ENCODE data around the gene ZNF598. TPM values are rescaled to one million over a fixed set of nuclear protein-coding genes. Genes with fewer than 3 reads are reported as not detected.

The ZNF598 gene
- total RNA-seq, 6 experiments from 2014 or later = 37.1 to 48.1 (median 40.7) TPM

- TF ChIP-seq CTCF (IDR thresholded peaks at IDR 0.05) = no peak
- H3K27me3 Mint-ChIP-seq (ENCODE audit: insufficient read depth) = peaks cover 8% of the 10 kb centered on the region
- H3K9me3 Mint-ChIP-seq = no peaks in the 10 kb centered on the region
- peaks cover 4% of the 10 kb centered on the region for H3K4me1 Mint-ChIP-seq (ENCODE audit: low read depth)
- DNase-seq = no peak
- H3K4me3 Mint-ChIP-seq = no peak overlapping the region
- no peaks in the 10 kb centered on the region for H3K36me3 Mint-ChIP-seq (ENCODE audit: low read depth)
- no peak overlapping the region for H3K27ac Mint-ChIP-seq
Measured at GRCh38 chr16:1977875-1978268, 31.7 kb downstream of the ZNF598 start.

GRCh38 chr16:1976951-1977874 is 32.4 kb downstream of the ZNF598 start:
- TF ChIP-seq CTCF (IDR thresholded peaks at IDR 0.05) = no peak
- peaks cover 7% of the 10 kb centered on the region for H3K4me1 Mint-ChIP-seq (ENCODE audit: low read depth)
- no peak for DNase-seq
- no peak overlapping the region for H3K27ac Mint-ChIP-seq
- no peaks in the 10 kb centered on the region for H3K9me3 Mint-ChIP-seq
- H3K36me3 Mint-ChIP-seq (ENCODE audit: low read depth) = no peaks in the 10 kb centered on the region
- H3K27me3 Mint-ChIP-seq (ENCODE audit: insufficient read depth) = peaks cover 6% of the 10 kb centered on the region; the same call in 1 of the 2 replicates
- H3K4me3 Mint-ChIP-seq = no peak overlapping the region

GRCh38 chr16:1976216-1976520 is 33.5 kb downstream of the ZNF598 start:
- Mint-ChIP-seq H3K4me1 (ENCODE audit: low read depth) (peaks cover 13% of the 10 kb centered on the region), H3K9me3 (no peaks in the 10 kb centered on the region), H3K36me3 (ENCODE audit: low read depth) (peaks cover 6% of the 10 kb centered on the region), H3K4me3 (no peak overlapping the region), H3K27ac (no peak overlapping the region), H3K27me3 (ENCODE audit: insufficient read depth) (peaks cover 3% of the 10 kb centered on the region)
- no peak for DNase-seq
- TF ChIP-seq CTCF (IDR thresholded peaks at IDR 0.05) = no peak

- no peak for DNase-seq
- no peak for TF ChIP-seq CTCF (IDR thresholded peaks at IDR 0.05)
- Mint-ChIP-seq H3K9me3 (no peaks in the 10 kb centered on the region), H3K4me1 (ENCODE audit: low read depth) (peaks cover 16% of the 10 kb centered on the region), H3K36me3 (ENCODE audit: low read depth) (peaks cover 7% of the 10 kb centered on the region), H3K27me3 (ENCODE audit: insufficient read depth) (no peaks in the 10 kb centered on the region; the same call in 1 of the 2 replicates), H3K4me3 (no peak overlapping the region), H3K27ac (no peak overlapping the region)
Measured at GRCh38 chr16:1975432-1976215, 34.0 kb downstream of the ZNF598 start.

GRCh38 chr16:1974157-1975070 is 35.2 kb downstream of the ZNF598 start:
- Mint-ChIP-seq H3K9me3 (no peaks in the 10 kb centered on the region), H3K4me3 (no peak overlapping the region), H3K27ac (no peak overlapping the region), H3K27me3 (ENCODE audit: insufficient read depth) (no peaks in the 10 kb centered on the region; the same call in 1 of the 2 replicates), H3K4me1 (ENCODE audit: low read depth) (peaks cover 16% of the 10 kb centered on the region), H3K36me3 (ENCODE audit: low read depth) (peaks cover 7% of the 10 kb centered on the region)
- no peak for TF ChIP-seq CTCF (IDR thresholded peaks at IDR 0.05)
- DNase-seq = no peak
